ENCODE measurements around the gene IQGAP2. TPM values are rescaled to one million over a fixed set of nuclear protein-coding genes. Genes with fewer than 3 reads are reported as not detected.

IQGAP2 gene
- total RNA-seq, 1 donor from 2014 or later = 11.5 TPM

- no peaks in the 10 kb centered on the region for H3K36me3 ChIP-seq (ENCODE audit: control insufficient read depth in 3 of 3, insufficient read depth in 3 of 3, low read length in 3 of 3)
- H3K9me3 ChIP-seq (ENCODE audit: control insufficient read depth in 3 of 3, low read length in 3 of 3) = no peaks in the 10 kb centered on the region
- H3K4me1 ChIP-seq (ENCODE audit: control insufficient read depth in 3 of 3, insufficient read depth in 3 of 3, low read length in 3 of 3) = no peaks in the 10 kb centered on the region
- H3K9ac ChIP-seq (ENCODE audit: low read depth in 1 of 3, low read length in 3 of 3) = no peak overlapping the region
- H3K4me3 ChIP-seq (ENCODE audit: low read length in 3 of 3) = no peak overlapping the region
- H3K27me3 ChIP-seq (ENCODE audit: control insufficient read depth in 3 of 3, insufficient read depth in 3 of 3, low read length in 3 of 3) = no peaks in the 10 kb centered on the region
- no peak overlapping the region for H3K27ac ChIP-seq (ENCODE audit: low read depth, low read length)
These were observed 152.0 kb downstream of the IQGAP2 start for GRCh38 chr5:76555114-76555513.

- no peak overlapping the region for H3K9ac ChIP-seq (ENCODE audit: low read depth in 1 of 3, low read length in 3 of 3)
- no peaks in the 10 kb centered on the region for H3K36me3 ChIP-seq (ENCODE audit: control insufficient read depth in 3 of 3, insufficient read depth in 3 of 3, low read length in 3 of 3)
- no peak overlapping the region for H3K27ac ChIP-seq (ENCODE audit: low read depth, low read length)
- no peak overlapping the region for H3K4me3 ChIP-seq (ENCODE audit: low read length in 3 of 3)
- no peaks in the 10 kb centered on the region for H3K27me3 ChIP-seq (ENCODE audit: control insufficient read depth in 3 of 3, insufficient read depth in 3 of 3, low read length in 3 of 3)
- H3K4me1 ChIP-seq (ENCODE audit: control insufficient read depth in 3 of 3, insufficient read depth in 3 of 3, low read length in 3 of 3) = no peaks in the 10 kb centered on the region
- no peaks in the 10 kb centered on the region for H3K9me3 ChIP-seq (ENCODE audit: control insufficient read depth in 3 of 3, low read length in 3 of 3)
These were observed 152.6 kb downstream of the IQGAP2 start for GRCh38 chr5:76555717-76556116.

DNA sequence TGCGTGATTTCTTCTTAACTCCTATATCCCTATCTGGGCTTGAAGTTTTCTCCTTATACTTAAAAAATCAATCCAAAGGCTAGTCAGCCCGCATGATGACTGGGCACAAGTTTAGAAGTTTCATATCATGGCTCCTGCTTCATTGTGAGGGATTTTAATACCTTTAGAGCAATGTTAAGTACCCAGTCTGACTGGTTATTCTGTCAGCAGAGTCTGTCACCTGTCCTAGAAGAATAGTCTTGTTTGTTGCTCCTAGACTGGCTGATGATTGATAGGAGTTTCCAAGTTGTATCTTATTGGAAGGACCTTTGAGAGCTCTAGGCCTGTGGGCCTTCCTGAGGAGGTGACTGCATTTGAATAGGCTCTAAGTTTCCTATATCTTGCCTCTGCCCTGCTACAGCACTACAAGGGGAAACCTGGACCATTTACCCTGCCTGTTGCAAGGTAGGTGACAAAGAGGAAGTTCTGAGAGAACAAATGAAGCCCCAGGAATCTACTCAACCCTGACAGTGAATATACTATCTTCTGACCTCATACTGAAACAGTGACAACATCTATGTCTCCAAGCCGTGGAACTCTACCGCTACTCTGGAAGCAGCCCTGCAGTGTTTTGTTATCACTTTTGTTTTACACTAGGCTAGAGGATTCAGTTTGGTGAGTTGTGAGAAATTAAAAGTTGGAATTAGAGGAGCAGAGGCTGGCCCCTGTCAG lies 153.6 kb downstream of the IQGAP2 start:
- H3K36me3 ChIP-seq (ENCODE audit: control insufficient read depth in 3 of 3, insufficient read depth in 3 of 3, low read length in 3 of 3) = no peaks in the 10 kb centered on the region
- no peak overlapping the region for H3K9ac ChIP-seq (ENCODE audit: low read depth in 1 of 3, low read length in 3 of 3)
- no peaks in the 10 kb centered on the region for H3K9me3 ChIP-seq (ENCODE audit: control insufficient read depth in 3 of 3, low read length in 3 of 3)
- no peaks in the 10 kb centered on the region for H3K4me1 ChIP-seq (ENCODE audit: control insufficient read depth in 3 of 3, insufficient read depth in 3 of 3, low read length in 3 of 3)
- H3K4me3 ChIP-seq (ENCODE audit: low read length in 3 of 3) = no peak overlapping the region
- H3K27me3 ChIP-seq (ENCODE audit: control insufficient read depth in 3 of 3, insufficient read depth in 3 of 3, low read length in 3 of 3) = no peaks in the 10 kb centered on the region
- no peak overlapping the region for H3K27ac ChIP-seq (ENCODE audit: low read depth, low read length)

GRCh38 chr5:76560952-76561891 lies 158.1 kb downstream of the IQGAP2 start:
- Histone ChIP-seq H3K27ac (ENCODE audit: low read depth, low read length) (no peak overlapping the region), H3K9ac (ENCODE audit: low read depth in 1 of 3, low read length in 3 of 3) (no peak overlapping the region), H3K4me3 (ENCODE audit: low read length in 3 of 3) (no peak overlapping the region), H3K4me1 (ENCODE audit: control insufficient read depth in 3 of 3, insufficient read depth in 3 of 3, low read length in 3 of 3) (no peaks in the 10 kb centered on the region), H3K36me3 (ENCODE audit: control insufficient read depth in 3 of 3, insufficient read depth in 3 of 3, low read length in 3 of 3) (no peaks in the 10 kb centered on the region), H3K27me3 (ENCODE audit: control insufficient read depth in 3 of 3, insufficient read depth in 3 of 3, low read length in 3 of 3) (no peaks in the 10 kb centered on the region), H3K9me3 (ENCODE audit: control insufficient read depth in 3 of 3, low read length in 3 of 3) (no peaks in the 10 kb centered on the region)

GRCh38 chr5:76561959-76562358 lies 158.9 kb downstream of the IQGAP2 start:
- Histone ChIP-seq H3K4me1 (ENCODE audit: control insufficient read depth in 3 of 3, insufficient read depth in 3 of 3, low read length in 3 of 3) (no peaks in the 10 kb centered on the region), H3K9ac (ENCODE audit: low read depth in 1 of 3, low read length in 3 of 3) (no peak overlapping the region), H3K36me3 (ENCODE audit: control insufficient read depth in 3 of 3, insufficient read depth in 3 of 3, low read length in 3 of 3) (no peaks in the 10 kb centered on the region), H3K27ac (ENCODE audit: low read depth, low read length) (no peak overlapping the region), H3K27me3 (ENCODE audit: control insufficient read depth in 3 of 3, insufficient read depth in 3 of 3, low read length in 3 of 3) (no peaks in the 10 kb centered on the region), H3K4me3 (ENCODE audit: low read length in 3 of 3) (no peak overlapping the region), H3K9me3 (ENCODE audit: control insufficient read depth in 3 of 3, low read length in 3 of 3) (no peaks in the 10 kb centered on the region)

DNA sequence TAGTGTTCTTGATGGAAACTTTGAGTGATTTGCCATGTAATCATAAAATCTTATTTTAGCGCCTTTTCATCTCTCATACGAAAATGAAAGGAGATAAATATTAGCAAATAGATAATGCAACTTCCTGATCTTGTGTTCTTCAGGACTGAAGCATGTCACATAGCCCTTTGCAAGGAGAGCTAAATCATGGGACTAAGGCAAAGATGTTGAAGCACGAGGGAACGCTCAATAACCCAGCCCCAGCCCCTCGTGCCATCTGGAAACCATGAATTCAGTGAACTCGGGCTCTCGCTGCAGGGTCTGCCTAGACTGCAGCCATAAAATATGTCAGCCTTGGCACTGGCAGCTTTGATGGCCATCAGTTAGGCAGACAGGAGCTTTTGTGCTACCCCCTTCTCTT lies 161.9 kb downstream of the IQGAP2 start:
- Histone ChIP-seq H3K27me3 (ENCODE audit: control insufficient read depth in 3 of 3, insufficient read depth in 3 of 3, low read length in 3 of 3) (no peaks in the 10 kb centered on the region), H3K9me3 (ENCODE audit: control insufficient read depth in 3 of 3, low read length in 3 of 3) (no peaks in the 10 kb centered on the region), H3K27ac (ENCODE audit: low read depth, low read length) (no peak overlapping the region), H3K4me1 (ENCODE audit: control insufficient read depth in 3 of 3, insufficient read depth in 3 of 3, low read length in 3 of 3) (no peaks in the 10 kb centered on the region), H3K9ac (ENCODE audit: low read depth in 1 of 3, low read length in 3 of 3) (no peak overlapping the region), H3K4me3 (ENCODE audit: low read length in 3 of 3) (no peak overlapping the region), H3K36me3 (ENCODE audit: control insufficient read depth in 3 of 3, insufficient read depth in 3 of 3, low read length in 3 of 3) (no peaks in the 10 kb centered on the region)

- Histone ChIP-seq H3K4me3 (ENCODE audit: low read length in 3 of 3) (no peak overlapping the region), H3K9me3 (ENCODE audit: control insufficient read depth in 3 of 3, low read length in 3 of 3) (no peaks in the 10 kb centered on the region), H3K4me1 (ENCODE audit: control insufficient read depth in 3 of 3, insufficient read depth in 3 of 3, low read length in 3 of 3) (no peaks in the 10 kb centered on the region), H3K27ac (ENCODE audit: low read depth, low read length) (no peak overlapping the region), H3K9ac (ENCODE audit: low read depth in 1 of 3, low read length in 3 of 3) (no peak overlapping the region), H3K36me3 (ENCODE audit: control insufficient read depth in 3 of 3, insufficient read depth in 3 of 3, low read length in 3 of 3) (no peaks in the 10 kb centered on the region), H3K27me3 (ENCODE audit: control insufficient read depth in 3 of 3, insufficient read depth in 3 of 3, low read length in 3 of 3) (no peaks in the 10 kb centered on the region)
These were observed 167.1 kb downstream of the IQGAP2 start for GRCh38 chr5:76570153-76570552.

GRCh38 chr5:76571559-76571958 lies 168.5 kb downstream of the IQGAP2 start:
- Histone ChIP-seq H3K9me3 (ENCODE audit: control insufficient read depth in 3 of 3, low read length in 3 of 3) (no peaks in the 10 kb centered on the region), H3K36me3 (ENCODE audit: control insufficient read depth in 3 of 3, insufficient read depth in 3 of 3, low read length in 3 of 3) (no peaks in the 10 kb centered on the region), H3K27ac (ENCODE audit: low read depth, low read length) (no peak overlapping the region), H3K4me3 (ENCODE audit: low read length in 3 of 3) (no peak overlapping the region), H3K4me1 (ENCODE audit: control insufficient read depth in 3 of 3, insufficient read depth in 3 of 3, low read length in 3 of 3) (no peaks in the 10 kb centered on the region), H3K9ac (ENCODE audit: low read depth in 1 of 3, low read length in 3 of 3) (no peak overlapping the region), H3K27me3 (ENCODE audit: control insufficient read depth in 3 of 3, insufficient read depth in 3 of 3, low read length in 3 of 3) (no peaks in the 10 kb centered on the region)

DNA sequence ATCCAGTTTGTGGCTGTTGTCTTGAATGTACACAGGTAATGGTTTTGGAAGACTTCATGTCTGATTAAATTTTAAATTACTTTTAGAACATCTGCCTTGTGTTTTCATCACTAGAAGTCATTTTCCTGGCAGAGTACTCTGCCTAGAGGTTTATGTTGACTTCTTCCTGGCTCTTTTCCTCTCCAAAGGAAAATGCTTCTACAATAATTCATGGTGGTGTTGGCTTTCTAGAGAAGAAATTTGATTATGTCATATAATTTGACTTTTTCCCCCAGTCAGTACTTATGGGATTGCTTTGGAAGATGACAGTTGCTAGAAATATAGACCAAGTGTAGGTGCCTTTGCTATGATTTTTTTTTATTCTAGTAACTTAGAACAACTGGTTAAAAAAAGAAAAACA lies 173.4 kb downstream of the IQGAP2 start:
- no peaks in the 10 kb centered on the region for H3K36me3 ChIP-seq (ENCODE audit: control insufficient read depth in 3 of 3, insufficient read depth in 3 of 3, low read length in 3 of 3)
- H3K4me3 ChIP-seq (ENCODE audit: low read length in 3 of 3) = no peak overlapping the region
- no peak overlapping the region for H3K9ac ChIP-seq (ENCODE audit: low read depth in 1 of 3, low read length in 3 of 3)
- no peaks in the 10 kb centered on the region for H3K9me3 ChIP-seq (ENCODE audit: control insufficient read depth in 3 of 3, low read length in 3 of 3)
- no peaks in the 10 kb centered on the region for H3K4me1 ChIP-seq (ENCODE audit: control insufficient read depth in 3 of 3, insufficient read depth in 3 of 3, low read length in 3 of 3)
- no peaks in the 10 kb centered on the region for H3K27me3 ChIP-seq (ENCODE audit: control insufficient read depth in 3 of 3, insufficient read depth in 3 of 3, low read length in 3 of 3)
- H3K27ac ChIP-seq (ENCODE audit: low read depth, low read length) = no peak overlapping the region

- Histone ChIP-seq H3K27ac (ENCODE audit: low read depth, low read length) (no peak overlapping the region), H3K9me3 (ENCODE audit: control insufficient read depth in 3 of 3, low read length in 3 of 3) (no peaks in the 10 kb centered on the region), H3K4me1 (ENCODE audit: control insufficient read depth in 3 of 3, insufficient read depth in 3 of 3, low read length in 3 of 3) (no peaks in the 10 kb centered on the region), H3K9ac (ENCODE audit: low read depth in 1 of 3, low read length in 3 of 3) (no peak overlapping the region), H3K36me3 (ENCODE audit: control insufficient read depth in 3 of 3, insufficient read depth in 3 of 3, low read length in 3 of 3) (no peaks in the 10 kb centered on the region), H3K4me3 (ENCODE audit: low read length in 3 of 3) (no peak overlapping the region), H3K27me3 (ENCODE audit: control insufficient read depth in 3 of 3, insufficient read depth in 3 of 3, low read length in 3 of 3) (no peaks in the 10 kb centered on the region)
These were observed 173.9 kb downstream of the IQGAP2 start for GRCh38 chr5:76576996-76577395.

Measured in skeletal muscle tissue (tissue), 4 donors.